ENCODE results near the gene COASY.

Gene COASY

GRCh38 chr17:42547001-42547461 lies 14.9 kb upstream of the COASY start:
- H2AFZ ChIP-seq (ENCODE audit: low read length): no peak overlapping the region
- no peaks in the 10 kb centered on the region for H3K9me3 ChIP-seq (ENCODE audit: low read length)
- no peak overlapping the region for H3K27ac ChIP-seq (ENCODE audit: low read depth, low read length, poor library complexity, severe bottlenecking)
- no peaks in the 10 kb centered on the region for H3K9me2 ChIP-seq (ENCODE audit: low read depth, low read length)
- no peak overlapping the region for H3K4me3 ChIP-seq (ENCODE audit: low read depth, low read length, poor library complexity, severe bottlenecking)
- no peak overlapping the region for H3K4me2 ChIP-seq (ENCODE audit: low read length)
- H3K79me2 ChIP-seq (ENCODE audit: insufficient read depth, low read length): no peaks in the 10 kb centered on the region
- H3F3A ChIP-seq (ENCODE audit: insufficient read depth, low read length): no peaks in the 10 kb centered on the region
- TF ChIP-seq EZH2 (IDR thresholded peaks at IDR 0.05; ENCODE audit: borderline replicate concordance, low read length): no peak
- TF ChIP-seq CTCF (IDR thresholded peaks at IDR 0.05; ENCODE audit: low read length): no peak
- no peak overlapping the region for H3K9ac ChIP-seq (ENCODE audit: low read length)
- H3K4me1 ChIP-seq (ENCODE audit: insufficient read depth, low read length, severe bottlenecking): peaks cover 14% of the 10 kb centered on the region
- H3K36me3 ChIP-seq (ENCODE audit: insufficient read depth, low read length): peaks cover 17% of the 10 kb centered on the region
- H3K27me3 ChIP-seq (ENCODE audit: insufficient read depth, low read length): no peaks in the 10 kb centered on the region
- H4K20me1 ChIP-seq (ENCODE audit: insufficient read depth, low read length): no peaks in the 10 kb centered on the region

DNA sequence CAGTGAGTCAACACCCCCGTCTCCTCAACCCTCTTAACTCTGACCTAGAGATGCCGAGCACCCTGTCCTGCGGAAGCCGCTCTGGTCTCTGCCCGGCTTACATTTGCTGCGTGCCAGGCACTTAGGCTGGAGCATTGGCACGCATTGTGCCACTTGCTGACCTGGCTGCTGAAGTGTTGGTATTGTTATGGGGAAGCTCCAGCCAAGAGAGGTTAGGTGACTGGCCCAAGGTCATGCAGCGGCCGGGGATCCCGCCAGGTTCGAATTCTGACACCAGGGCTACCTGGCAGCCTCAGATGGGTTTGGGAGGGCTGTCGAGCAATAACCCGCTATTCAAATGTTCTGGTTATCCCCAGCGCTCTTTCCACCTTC lies 14.3 kb upstream of the COASY start:
- TF ChIP-seq EZH2 (IDR thresholded peaks at IDR 0.05; ENCODE audit: borderline replicate concordance, low read length) (no peak), CTCF (IDR thresholded peaks at IDR 0.05; ENCODE audit: low read length) (no peak)
- H3K9ac ChIP-seq (ENCODE audit: low read length): peak overlapping the region; percentile 36; the same call in 1 of the 2 replicates
- H3K27me3 ChIP-seq (ENCODE audit: insufficient read depth, low read length): no peaks in the 10 kb centered on the region
- H3K9me2 ChIP-seq (ENCODE audit: low read depth, low read length): no peaks in the 10 kb centered on the region
- no peaks in the 10 kb centered on the region for H3F3A ChIP-seq (ENCODE audit: insufficient read depth, low read length)
- H3K4me3 ChIP-seq (ENCODE audit: low read depth, low read length, poor library complexity, severe bottlenecking): peak overlapping the region; percentile 64
- H2AFZ ChIP-seq (ENCODE audit: low read length): no peak overlapping the region
- peak overlapping the region; percentile 74 for H3K4me2 ChIP-seq (ENCODE audit: low read length)
- H3K27ac ChIP-seq (ENCODE audit: low read depth, low read length, poor library complexity, severe bottlenecking): no peak overlapping the region
- peaks cover 16% of the 10 kb centered on the region for H3K36me3 ChIP-seq (ENCODE audit: insufficient read depth, low read length)
- no peaks in the 10 kb centered on the region for H3K79me2 ChIP-seq (ENCODE audit: insufficient read depth, low read length)
- no peaks in the 10 kb centered on the region for H3K9me3 ChIP-seq (ENCODE audit: low read length)
- H4K20me1 ChIP-seq (ENCODE audit: insufficient read depth, low read length): no peaks in the 10 kb centered on the region
- H3K4me1 ChIP-seq (ENCODE audit: insufficient read depth, low read length, severe bottlenecking): peaks cover 14% of the 10 kb centered on the region

DNA sequence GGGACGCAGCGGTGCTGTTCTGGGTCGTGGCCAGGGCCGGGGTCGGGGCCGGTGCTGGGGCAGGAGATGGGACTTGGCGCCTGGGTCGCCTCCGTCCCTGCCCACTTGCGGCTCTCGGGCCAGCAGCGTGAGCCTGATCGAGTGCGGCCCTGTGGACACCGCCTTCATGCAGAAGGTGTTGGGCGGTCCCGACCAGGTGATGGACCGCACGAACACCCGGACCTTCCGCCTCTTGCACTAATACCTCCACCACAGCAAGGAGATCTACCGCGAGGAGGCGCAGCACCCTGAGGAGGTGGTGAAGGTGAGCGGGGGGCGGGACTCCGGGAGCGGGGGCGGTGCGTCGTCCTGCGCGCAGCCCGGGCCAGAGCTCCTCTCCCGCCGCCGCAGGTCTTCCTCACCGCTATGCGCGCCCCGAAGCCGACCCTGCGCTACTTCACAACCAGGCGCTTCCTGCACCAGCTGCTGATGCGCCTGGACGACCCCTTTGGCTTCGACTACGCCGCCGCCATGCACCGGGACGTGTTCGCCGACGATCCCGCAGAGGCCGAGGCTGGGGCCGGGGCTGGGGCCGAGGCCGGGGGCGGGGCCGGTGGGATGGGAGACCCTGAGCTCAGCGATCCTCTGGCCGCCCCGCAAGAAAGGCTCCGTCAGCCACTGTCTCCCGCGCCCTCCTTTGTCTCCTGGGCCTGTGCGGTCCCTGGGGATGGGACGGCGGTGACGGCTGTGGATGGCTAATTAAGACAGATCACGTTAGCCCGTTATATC lies 13.7 kb upstream of the COASY start:
- H3K4me3 ChIP-seq (ENCODE audit: low read depth, low read length, poor library complexity, severe bottlenecking): peak overlapping the region; percentile 64

More for the DNA sequence above, 13.7 kb upstream of the COASY start:
- H3K9me2 ChIP-seq (ENCODE audit: low read depth, low read length): no peaks in the 10 kb centered on the region
- H3K79me2 ChIP-seq (ENCODE audit: insufficient read depth, low read length): no peaks in the 10 kb centered on the region
- no peaks in the 10 kb centered on the region for H3F3A ChIP-seq (ENCODE audit: insufficient read depth, low read length)
- no peak overlapping the region for H3K27ac ChIP-seq (ENCODE audit: low read depth, low read length, poor library complexity, severe bottlenecking)
- H3K9me3 ChIP-seq (ENCODE audit: low read length): no peaks in the 10 kb centered on the region
- peaks cover 14% of the 10 kb centered on the region for H3K4me1 ChIP-seq (ENCODE audit: insufficient read depth, low read length, severe bottlenecking)
- H3K36me3 ChIP-seq (ENCODE audit: insufficient read depth, low read length): peaks cover 12% of the 10 kb centered on the region
- peak; percentile 76 for TF ChIP-seq CTCF (IDR thresholded peaks at IDR 0.05; ENCODE audit: low read length)
- no peak for TF ChIP-seq EZH2 (IDR thresholded peaks at IDR 0.05; ENCODE audit: borderline replicate concordance, low read length)
- no peak overlapping the region for H2AFZ ChIP-seq (ENCODE audit: low read length)
- no peaks in the 10 kb centered on the region for H4K20me1 ChIP-seq (ENCODE audit: insufficient read depth, low read length)
- H3K9ac ChIP-seq (ENCODE audit: low read length): peak overlapping the region; percentile 56; the same call in 1 of the 2 replicates
- peak overlapping the region; percentile 74 for H3K4me2 ChIP-seq (ENCODE audit: low read length)
- H3K27me3 ChIP-seq (ENCODE audit: insufficient read depth, low read length): no peaks in the 10 kb centered on the region

All from OCI-LY1 (cell line).